ENCODE measurements around the gene TTYH3.
"Not testable (repeated sequence)": the region's sequence is repeated elsewhere in the genome, so short reads cannot be mapped to it uniquely, and the experiment has no call there.

Gene TTYH3

DNA sequence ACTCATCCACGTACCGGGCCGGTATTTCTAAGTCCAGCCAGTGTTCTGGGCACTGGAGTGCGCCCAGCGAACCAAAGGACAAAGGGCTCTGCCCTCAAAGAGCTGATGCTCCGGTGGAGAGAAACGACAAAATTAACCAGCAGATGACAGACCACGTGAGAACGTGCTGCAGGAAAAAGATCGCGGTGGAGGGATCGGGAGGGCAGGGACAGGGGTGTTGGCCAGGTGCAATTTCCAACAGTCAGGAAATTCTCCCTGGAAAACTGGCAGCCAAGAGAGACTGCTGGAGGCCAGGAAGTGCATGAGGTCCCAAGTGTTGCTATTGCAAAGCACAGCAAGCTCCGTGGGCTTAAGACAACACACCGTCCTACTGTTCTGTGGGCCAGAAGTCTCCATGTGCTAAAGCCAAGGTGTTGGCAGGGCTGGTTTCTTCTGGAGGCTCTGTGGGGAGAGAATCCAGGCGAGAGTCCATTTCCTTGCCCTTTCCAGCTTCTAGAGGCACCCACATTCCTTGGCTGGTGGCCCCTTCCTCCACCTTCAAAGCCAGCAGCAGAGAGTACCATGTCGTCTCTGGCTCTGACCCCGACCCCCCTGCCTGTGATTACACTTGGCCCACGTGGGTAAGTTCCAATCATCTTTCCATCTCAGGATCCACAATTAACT, 34.9 kb downstream of the TTYH3 start:
- DNase-seq, result no peak

DNA sequence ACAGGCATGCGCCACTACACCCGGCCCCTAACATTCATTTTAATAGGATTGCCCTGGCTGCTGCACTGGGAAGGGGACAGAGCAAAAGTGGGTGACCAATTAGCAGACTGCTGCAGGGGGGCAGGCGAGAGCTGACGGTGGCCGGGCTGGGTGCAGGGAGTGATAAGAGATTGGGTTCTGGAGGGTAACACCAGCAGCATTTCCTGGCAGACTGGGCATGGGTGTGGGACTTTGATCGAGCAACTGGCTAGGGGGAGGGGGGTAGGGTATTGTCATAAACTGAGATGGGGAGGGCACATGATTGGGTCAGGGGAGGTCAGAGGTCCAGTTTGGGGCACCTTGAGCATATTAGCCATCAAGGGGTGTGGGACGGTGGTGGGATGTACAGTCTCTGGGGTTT, 36.1 kb downstream of the TTYH3 start:
- no peak for DNase-seq

DNA sequence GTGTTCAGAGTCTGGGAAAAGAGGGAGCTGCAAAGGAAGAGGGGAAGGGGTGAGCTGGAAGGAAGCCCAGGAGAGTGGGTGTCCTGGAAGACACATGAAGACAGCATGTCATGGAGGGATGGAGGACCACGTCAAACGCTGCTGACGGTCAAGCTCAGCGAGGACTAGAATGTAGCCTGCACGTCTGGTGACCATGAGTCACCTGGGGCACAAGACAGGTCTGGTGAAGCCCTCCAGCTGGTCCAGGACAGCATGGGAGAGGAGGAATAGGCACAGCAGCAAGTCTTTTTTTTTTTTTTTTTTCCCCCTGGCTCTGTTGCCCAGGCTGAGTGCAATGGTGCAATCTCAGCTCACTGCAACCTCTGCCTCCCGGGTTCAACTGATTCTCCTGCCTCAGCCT, 36.6 kb downstream of the TTYH3 start:
- no peak for DNase-seq

DNA sequence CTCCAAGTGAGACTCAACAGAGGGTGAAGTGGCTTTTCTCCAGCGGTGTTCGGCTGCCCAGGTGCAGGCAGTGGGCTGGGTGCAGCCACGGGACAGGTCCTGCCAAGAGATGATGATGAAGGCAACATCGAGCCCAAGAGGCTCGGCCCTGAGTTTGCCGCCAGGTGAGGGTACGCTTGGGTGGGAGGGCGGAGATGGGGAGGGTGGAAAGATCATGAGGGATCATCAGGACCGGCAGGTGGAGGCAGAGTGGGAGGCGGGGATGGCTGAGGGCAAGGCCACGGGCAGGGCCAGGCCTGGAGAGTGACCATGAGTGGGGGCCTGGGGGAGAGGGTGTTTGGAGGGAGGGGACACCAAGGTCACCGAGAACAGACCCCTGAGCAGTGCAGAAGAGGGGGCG, 38.4 kb downstream of the TTYH3 start:
- DNase-seq, result no peak

DNA sequence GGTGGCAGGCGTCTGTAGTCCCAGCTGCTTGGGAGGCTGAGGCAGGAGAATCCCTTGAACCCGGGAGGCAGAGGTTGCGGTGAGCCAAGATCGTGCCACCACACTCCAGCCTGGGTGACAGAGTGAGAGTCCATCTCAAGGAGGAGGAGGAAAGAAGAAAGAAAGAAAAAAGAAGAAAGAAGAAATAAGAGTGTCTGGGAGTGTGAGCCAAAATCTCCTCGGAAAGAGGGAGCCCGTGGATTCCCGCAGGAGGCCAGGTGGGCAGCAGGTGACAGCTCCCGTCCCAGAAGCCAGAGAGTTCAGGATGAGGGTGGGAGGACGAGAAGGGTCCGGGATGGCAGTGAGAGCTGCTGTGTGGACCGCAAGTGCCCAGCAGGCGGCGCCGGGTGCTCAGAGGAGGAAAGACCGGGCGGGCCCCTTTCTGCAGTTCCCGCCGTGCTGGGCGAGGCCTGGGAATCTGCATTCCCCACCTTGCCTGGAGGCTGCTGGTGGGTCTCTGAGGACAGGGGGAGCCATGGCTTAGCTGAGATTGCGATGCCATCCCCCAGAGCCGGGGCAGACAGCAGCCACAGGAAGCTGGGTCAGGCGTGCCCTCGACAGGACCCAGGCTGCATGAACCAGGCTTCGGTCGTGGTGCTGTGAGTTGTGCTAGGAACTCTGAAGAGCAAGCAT, 39.1 kb downstream of the TTYH3 start:
- DNase-seq, result peak; percentile 84

DNA sequence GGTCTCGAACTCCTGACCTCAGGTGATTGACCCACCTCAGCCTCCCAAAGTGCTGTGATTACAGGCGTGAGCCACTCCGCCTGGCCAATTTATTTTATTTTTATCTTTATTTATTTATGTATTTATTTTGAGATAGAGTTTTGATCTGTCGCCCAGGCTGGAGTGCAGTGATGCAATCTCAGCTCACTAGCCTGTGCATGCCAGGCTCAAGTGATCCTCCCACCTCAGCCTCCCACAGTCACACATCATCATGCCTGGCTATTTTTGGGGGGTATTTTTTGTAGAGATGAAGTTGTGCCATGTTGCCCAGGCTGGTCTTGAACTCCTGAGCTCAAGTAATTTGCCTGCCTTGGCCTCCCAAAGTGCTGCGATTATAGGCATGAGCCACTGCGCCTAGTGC, 41.4 kb downstream of the TTYH3 start:
- not testable (repeated sequence) for DNase-seq

DNA sequence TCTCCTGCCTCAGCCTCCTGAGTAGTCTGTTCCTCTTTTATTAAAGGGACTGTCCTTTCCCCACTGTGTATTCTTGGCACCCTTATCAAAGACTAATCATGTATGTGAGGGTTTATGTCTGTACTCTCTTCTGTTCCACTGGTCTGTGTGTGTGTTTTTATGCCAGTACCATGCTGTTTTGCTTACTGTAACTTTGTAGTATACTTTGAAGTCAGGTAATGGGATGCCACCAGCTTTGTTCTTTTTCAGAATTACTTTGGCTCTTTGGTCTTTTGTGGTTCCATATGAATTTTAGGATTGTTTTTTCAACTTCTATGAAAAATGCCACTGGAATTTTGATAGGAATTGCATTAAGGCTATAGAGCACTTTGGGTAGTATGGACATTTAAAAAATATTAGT, 42.1 kb downstream of the TTYH3 start:
- DNase-seq, result no peak

DNA sequence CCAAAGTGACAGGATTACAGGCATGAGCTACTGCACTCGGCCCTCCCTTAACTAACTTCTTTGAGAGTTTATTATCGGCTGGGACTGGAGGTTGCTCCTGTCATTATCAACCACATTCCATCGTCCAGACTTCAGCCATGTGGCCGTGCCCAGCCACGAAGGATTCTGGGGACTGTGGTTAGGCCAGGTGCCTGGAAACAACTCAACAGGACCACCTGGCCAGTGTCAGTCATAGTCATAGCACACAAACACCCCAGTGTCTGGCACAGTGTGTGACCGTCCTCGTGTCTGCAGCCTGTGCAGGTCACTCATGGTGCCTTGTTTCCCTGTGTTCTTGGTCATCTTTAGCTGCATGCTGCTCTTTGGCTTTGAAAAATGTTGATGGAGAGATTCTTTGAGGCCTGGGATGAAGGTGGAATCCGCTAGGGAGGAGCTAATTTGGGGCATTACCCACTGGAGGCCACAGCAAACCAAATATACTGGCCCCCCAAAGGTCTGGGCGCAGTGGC, 43.5 kb downstream of the TTYH3 start:
- no peak for DNase-seq

DNA sequence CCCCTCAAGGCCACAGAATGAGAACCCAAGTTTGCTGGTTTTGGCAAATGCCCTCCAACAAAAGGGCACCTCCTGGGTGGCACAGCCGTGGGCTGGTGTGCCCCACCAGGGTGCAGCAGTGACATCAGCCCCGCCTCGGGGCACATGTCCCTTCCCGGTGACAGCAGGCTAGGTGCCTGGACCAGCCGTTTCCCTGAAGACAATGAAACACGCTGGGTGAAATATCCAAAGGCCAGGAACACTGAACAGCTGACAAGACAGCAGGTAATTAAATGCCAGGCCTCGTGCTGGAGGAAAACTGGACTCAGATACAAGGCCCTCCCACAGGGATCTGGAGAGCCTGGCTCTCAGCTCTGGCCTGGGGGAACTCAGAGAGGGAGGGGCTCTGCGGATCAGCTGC, 44.8 kb downstream of the TTYH3 start:
- not testable (repeated sequence) for DNase-seq

DNA sequence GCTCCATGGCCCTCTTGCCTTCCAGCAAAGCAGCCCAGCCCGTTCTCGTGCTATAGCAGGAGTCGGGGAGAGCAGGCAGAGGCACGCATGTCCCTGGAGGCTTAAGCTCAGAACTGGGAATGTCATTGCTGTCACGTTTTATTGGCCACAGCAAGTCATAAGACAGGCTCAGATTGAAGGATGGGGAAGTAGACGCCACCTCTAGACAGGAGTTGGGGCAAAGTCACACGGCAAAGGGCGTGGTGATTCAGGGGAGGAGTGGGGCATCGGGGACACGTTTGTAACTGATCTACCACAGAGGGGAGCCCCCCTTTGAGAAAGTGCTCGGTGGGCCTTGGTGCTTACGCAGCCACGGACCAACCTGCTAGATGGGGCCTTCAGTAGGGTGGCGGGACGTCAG, 46.7 kb downstream of the TTYH3 start:
- not testable (repeated sequence) for DNase-seq

DNA sequence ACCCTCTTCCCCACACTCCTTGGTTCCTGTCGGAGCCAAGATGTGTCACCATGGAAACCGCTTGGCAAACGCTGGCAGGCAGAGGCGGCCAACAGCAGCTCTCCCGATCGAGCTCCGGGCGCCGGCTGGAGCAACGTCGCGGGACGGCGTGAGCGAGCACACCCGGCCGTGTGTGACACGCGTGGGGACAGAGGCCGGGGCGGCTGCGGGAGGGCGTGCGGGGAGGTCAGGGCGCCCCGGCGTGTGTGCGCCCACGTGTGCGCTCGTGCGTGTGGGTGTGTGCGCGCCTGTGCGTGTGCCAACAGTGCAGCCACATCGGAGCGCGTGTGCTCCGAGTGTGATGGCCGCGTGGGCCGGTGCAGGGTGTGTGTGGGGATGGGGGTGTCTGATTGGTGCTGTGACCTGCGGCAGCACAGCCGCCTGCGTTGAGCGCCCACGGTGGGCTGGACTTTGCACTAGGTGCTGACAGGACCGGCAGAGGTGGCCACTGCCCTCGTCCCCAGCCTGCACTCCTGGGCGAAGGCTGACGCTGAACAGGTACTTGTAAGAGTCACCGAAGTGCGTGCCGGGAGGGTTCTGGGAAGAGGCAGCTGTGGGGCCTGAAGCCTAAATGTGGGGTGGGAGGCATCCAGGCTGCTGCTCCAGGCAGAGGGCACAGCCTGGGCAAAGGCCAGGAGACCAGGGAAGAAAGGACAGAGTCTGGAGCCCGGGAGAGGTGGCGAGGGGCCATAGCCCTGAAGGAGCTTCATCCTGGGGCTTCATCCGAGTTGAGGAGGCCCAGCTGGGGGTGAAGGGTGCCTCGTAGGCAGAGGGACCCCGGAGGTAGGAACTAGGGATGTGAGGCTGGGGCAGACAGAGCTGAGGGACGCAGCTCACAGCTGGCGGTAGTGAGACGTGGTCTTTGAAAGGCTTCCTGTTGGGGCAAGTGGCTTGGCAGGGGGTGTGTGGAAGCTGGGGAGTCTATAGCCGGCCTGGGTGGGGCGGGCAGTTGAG, 47.6 kb downstream of the TTYH3 start:
- not testable (repeated sequence) for DNase-seq

DNA sequence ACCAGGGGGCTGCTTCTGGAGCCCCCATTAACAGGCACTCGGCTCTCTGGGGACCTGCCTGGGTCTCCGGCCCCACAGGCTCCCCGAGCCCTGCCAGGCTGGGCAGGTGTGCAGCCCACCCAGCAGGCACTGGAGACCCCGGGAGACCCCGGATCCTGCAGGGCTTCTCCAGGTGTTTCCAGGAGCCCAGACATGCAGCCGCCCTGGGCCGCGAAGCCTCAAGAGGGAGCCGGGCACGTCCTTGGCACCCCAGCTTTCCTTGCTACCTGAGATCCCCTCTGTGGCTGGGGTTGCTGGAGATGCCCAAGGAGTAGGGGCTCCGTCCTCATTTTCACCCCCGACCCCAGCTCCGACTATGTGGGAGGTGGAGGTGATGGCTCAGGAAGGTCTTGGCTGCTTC, 48.5 kb downstream of the TTYH3 start:
- DNase-seq, result no peak

DNA sequence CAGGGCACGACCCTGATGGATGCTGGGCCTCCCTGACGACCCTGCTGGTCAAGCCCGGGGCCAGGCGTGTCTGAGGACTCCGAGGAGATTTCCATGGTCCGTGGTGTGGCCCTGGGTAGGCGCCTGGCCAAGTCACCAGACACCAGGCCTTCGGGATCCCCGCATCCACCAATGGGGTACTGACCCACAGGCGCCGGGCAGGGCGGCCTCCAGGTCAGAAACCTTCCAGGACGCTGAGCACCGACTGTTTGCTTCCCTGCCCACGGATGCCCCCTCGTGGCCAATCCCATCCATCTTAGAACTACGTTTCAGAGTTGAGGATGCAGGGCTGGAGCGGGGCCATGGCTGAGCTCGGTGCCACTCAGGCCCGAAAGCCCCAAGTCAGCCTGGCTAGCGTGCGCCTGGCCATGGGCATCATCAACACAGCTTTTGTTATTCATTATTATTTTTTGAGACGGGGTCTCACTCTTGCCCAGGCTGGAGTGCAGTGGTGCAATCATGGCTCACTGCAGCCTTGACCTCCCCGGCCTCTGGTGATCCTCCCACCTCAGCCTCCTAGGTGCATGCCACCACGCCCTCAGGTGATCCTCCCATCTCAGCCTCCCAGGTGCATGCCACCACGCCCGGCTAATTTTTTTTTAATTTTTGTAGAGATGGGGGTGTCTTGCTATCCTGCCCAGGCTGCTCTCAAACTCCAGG, 49.2 kb downstream of the TTYH3 start:
- peak; percentile 75 for DNase-seq

DNA sequence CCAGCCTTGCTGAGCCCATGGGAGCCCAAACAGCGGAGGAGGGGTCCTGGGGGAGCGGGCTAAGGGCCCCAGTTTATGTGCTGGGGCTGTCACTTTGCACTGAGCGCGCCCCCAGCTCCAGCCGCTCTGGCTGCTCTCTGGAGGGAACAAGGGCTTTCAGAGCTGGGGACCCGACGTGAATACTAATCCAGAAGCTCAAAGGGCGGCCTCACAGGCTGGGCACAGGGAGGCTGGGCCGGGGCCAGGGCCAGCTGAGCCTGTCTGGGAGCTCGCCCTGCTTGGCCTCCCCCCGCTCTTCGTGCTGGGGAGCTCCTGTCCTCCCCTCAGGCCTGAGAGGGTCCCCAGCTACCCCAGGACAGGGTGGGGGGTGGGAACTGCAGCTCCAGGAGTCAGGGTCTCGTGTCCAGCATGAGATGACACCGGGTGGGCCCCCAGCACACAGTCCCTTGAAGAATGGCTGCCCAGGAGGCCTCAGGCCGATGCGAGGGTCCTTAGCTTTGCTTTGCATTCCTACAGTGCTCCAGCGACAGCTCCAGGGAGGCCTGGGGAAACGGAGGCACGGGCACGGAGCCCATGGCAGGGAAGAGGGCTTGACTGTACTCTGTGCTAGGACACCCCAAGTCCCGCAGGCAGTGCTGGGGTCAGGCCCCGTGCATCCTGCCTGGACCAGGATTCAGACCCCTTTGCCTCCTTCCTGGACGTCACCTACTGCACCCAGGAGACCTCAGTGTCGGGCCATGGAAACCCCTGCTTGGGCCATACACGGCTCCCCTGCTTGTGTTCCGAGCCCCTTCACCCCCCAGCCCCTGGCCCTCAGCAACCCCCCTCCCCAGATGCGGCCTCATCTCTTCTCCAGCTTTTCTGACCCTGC, 50.4 kb downstream of the TTYH3 start:
- DNase-seq, result no peak

DNA sequence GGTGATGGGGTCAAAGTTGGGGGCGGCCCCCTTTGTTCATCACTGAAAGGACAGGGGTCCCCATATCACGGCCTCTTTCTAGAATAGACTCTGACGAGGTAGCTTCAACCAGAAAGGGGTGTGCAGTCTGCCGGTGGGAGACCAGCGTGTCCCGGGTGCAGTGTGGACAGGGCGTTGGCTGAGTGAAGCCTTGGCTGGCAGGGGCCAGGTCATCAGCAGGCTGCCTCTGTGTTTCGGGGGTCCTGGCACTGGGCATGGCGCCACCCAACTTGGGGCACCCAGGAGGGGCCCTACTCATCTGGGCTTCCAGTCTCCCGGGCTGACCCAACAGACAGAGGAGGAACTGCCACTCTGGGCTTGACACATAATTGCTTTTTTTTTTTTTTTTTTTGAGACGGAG, 52.7 kb downstream of the TTYH3 start:
- no peak for DNase-seq

DNA sequence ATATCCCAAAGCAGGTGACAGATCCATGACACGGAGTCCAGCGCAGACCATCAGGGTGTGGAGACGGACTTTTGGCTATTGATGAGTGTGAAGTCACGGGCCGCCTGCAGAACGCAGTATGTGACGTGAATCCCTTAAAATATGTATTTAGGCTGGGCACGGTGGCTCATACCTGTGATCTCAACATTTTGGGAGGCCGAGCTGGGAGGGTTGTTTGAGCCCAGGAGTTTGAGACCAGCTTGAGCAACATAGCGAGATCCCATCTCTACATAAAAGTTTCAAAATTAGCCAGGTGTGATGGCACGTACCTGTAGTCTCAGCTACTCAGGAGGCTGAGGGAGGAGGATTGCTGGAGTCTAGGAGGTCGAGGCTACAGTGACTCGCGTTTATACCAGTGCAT, 54.3 kb downstream of the TTYH3 start:
- no peak for DNase-seq

DNA sequence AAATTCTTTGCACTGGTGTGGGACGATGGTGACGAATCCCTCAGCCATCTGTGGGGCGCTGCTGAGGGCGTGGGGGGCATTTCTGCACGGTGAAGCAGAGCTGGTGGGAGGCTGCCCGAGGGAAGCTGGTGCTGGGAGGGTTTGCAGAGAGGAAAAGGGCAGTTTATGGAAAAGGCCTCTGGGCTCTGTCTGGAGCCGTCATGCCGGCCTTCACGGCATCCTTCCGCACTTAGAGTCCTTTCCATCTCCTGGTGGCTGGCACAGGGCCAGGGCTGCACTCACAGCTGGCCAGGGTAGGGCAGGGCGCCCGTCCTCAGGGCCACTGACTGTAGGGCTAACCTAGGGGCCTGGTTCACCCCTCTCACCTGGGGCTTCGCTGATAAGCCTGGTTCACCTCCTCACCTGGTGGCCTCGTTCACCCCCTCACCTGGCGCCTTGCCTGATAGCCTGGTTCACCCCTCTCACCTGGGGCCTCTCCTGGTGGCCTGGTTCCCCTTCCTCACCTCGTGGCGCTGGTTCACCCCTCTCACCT, 55.6 kb downstream of the TTYH3 start:
- no peak for DNase-seq

DNA sequence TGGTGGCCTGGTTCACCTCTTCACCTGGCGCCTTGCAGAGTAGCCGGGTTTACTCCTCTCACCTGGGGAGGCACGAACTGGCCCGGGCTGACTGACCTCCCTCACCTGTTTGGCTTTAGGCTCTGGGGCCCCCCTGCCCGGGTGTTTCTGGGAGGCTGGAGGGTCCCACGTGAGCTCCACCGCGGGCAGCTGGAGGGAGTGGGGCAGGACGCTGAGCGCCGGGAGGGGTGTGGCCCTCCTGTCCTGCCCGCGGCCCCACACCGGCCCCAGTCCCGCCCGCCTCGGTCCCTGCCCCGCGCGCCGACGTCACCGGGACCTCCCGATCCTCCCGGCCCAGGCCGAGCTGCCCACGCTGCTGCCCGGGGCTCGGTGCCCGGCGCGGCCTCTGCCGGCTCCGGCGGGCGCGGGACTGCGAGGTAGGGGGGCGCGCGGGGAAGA, 56.1 kb downstream of the TTYH3 start, which contains the start of gene AMZ1:
AMZ1 (plus strand) TSS at position 322 of the 438 bp plus-strand sequence. CDS start 12,250 bp downstream, outside the sequence.
- no peak for DNase-seq

DNA sequence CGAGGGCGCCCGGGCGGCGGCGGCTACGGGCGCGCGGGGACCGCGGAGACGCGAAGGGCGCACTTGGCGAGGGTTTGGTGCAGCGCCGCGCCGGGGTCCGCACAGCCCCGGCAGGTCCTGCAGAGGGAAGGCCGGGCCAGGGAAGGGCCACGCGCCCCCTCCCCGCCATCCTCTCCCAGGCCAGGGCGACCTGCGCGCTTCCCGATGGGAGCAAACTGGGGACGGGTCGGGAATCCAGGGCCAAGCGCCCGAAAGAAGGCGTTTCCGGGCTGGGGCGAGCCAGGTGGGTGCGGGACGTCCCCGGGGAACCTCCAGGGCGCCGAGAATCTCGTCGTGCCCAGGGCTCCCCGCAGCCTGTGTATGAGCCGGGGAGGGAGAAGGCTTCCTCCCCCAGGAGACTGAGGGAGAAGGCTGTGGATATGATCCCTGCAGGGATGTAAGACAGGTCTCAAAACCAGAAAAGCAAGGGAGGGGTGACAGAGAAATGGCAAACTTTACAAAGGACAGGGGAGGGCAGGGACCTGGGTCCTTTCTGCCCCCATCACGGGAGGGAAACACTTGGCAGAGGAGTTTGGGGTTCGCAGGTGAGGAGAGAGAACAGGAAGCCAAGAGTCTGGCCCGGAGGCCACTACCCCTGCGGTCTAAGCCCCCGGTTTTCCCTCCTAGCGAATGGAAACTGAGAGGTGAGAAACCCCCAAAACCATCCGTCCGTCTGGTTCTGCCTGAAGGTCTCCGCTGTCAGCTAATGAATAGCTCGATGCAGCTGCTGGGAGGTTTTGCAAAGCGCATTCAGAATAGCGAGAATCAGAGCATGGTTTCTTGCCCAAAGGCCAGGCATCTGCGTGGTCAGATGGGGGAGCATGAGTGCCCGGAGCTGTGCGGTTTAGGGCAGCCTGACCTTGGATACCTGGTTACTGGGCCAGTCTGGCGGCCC, 56.9 kb downstream of the TTYH3 start:
- no peak for DNase-seq

DNA sequence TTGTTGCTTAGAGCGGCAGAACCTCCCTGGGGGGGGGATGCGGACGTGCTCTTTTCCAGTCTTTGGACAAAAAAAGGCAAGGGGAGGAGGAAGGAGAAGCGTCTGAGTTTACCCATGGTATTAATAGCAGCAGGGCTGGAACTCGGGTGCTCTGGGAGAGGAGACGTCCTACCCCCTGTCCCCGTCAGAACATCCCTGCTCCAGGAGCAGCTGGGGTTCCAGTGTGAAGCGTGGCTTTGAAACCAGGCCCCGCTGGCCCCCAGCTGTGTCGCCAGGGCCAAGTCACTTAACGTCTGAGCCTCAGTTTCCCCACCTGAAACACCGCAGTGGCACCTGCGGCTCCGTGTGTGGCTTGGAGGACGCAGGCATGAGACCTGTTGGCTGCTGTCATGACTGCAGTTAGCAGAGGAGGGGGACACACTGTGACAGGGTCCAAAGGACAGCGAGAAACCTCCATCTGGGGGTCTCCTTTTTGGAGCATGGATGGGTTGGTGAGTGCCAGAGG, 57.6 kb downstream of the TTYH3 start:
- DNase-seq, result no peak
